ENCODE measurements around the gene KPNA1.
A peak's percentile ranks its signal among the peaks of the same experiment; 100 is the strongest.

The KPNA1 gene

DNA sequence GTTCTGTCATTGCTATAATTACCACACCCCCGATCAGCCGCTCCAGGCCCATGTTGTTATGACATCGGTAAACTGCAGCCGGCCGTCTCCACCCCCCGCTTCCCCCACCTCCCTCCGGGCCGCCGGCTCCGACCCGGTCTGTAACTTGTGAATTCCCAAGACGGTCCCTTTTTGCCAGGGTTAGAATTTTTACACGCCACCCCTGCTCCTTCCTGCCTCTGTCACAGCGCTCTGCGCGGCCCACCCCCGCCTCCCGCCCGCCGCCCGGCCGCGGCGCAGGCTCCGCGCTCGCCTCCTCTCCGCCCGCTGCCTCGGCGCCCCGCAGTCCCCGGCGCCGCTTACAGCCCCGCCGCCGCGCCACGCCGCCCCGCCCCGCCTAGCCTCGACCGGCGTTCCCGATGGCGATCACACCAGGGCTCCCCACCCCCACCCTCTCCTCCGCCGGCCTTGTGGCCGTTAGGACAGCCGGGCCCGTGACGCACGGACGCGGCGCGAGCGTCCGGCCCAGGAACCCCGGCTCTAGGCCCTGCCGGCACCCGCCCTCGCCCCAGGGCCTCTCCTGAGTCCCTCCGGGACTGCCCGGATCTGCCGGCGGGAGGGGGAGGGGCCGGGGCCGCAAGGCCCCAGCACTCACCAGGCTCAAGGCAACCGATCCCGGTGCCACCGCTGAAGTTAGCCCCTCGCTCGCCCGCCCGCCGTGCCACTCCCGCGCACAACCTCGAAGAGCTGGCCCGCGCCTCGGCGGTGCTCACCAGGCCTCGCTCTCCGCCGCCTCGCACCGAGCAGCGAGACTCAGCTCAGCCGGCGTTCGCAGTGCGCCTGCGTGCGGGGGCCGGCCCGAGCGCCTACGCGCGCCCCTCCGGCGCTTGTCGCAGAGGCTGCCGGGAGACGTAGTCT lies at the start of gene KPNA1:
Gene KPNA1 (minus strand): TSS at position 817 of the 897 bp plus-strand sequence. CDS start 18,374 bp downstream, outside the sequence.
- TF ChIP-seq CTCF (IDR thresholded peaks at IDR 0.05; ENCODE audit: borderline replicate concordance, insufficient read depth, low read depth, low read length), result no peak
- peak within 1 kb of the TSS; percentile 95 for H3K4me3 ChIP-seq (ENCODE audit: low read depth, low read length)

DNA sequence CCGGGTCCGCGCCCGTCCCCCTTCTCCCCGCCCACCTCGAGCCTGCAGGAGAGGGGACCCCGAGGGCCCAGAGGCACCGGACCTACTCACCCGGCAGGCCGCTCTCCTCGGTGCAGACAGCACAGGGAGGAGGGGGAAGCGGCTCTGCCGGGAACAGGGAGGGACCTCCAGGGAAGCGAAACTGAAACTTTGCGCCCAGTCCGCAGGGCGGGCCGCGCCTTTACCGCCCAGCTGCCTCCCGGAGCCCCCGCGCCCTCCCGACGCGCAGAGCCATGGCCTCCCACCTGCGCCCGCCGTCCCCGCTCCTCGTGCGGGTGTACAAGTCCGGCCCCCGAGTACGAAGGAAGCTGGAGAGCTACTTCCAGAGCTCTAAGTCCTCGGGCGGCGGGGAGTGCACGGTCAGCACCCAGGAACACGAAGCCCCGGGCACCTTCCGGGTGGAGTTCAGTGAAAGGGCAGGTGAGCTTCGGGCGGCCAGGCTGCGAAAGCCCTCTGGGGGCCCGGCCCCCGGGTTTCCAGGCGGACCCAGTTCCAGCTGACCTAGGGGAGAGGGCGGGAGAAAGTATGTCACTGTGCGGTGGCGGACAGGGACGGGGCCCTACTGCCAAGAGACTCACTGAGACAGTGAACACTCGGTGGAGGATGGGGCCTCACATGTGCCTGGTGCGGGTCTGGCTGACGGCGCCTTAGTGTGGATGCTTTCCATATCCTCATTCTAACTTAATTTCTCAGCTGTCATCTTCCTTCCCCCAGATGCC lies 49.6 kb upstream of the KPNA1 start, which contains the start of the genes DTX3L and PARP9:
Gene DTX3L (plus strand): TSS at position 184 of the 758 bp plus-strand sequence. CDS start 89 bp downstream, at position 273.
Gene PARP9 (minus strand): TSS at position 146 of the 758 bp plus-strand sequence. CDS start 4,680 bp downstream, outside the sequence.
- TF ChIP-seq CTCF (IDR thresholded peaks at IDR 0.05; ENCODE audit: borderline replicate concordance, insufficient read depth, low read depth, low read length), result no peak
- H3K4me3 ChIP-seq (ENCODE audit: low read depth, low read length), result peak within 1 kb of the TSS; percentile 82

DNA sequence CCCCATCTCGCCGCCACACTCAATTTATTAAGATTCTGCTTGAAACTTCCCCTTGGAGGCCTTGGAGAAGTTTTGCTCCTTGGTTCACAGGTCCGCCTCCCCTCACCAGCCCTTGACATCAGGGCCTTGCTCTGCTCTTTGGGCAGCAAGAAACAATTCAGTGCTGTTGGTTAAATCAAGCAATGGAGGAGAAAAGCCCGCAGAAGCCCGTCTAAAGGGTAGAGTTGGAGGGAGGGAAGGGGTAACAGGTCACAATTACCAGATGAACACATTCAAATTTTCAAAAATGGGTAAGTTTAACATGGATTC lies 48.9 kb upstream of the KPNA1 start:
- peak overlapping the region; percentile 82 for H3K4me3 ChIP-seq (ENCODE audit: low read depth, low read length)
- no peak for TF ChIP-seq CTCF (IDR thresholded peaks at IDR 0.05; ENCODE audit: borderline replicate concordance, insufficient read depth, low read depth, low read length)

GRCh38 chr3:122562923-122563716 lies 48.4 kb upstream of the KPNA1 start:
- H3K4me3 ChIP-seq (ENCODE audit: low read depth, low read length), result peak overlapping the region; percentile 82
- no peak for TF ChIP-seq CTCF (IDR thresholded peaks at IDR 0.05; ENCODE audit: borderline replicate concordance, insufficient read depth, low read depth, low read length)

GRCh38 chr3:122560680-122561079 lies 45.9 kb upstream of the KPNA1 start:
- peak; percentile 45 for TF ChIP-seq CTCF (IDR thresholded peaks at IDR 0.05; ENCODE audit: borderline replicate concordance, insufficient read depth, low read depth, low read length)
- no peak overlapping the region for H3K4me3 ChIP-seq (ENCODE audit: low read depth, low read length)

GRCh38 chr3:122559906-122560305 lies 45.2 kb upstream of the KPNA1 start:
- no peak overlapping the region for H3K4me3 ChIP-seq (ENCODE audit: low read depth, low read length)
- no peak for TF ChIP-seq CTCF (IDR thresholded peaks at IDR 0.05; ENCODE audit: borderline replicate concordance, insufficient read depth, low read depth, low read length)

Measured in GM12875 (cell line).